Measurements from ENCODE around the gene BCAS3.

BCAS3 gene

DNA sequence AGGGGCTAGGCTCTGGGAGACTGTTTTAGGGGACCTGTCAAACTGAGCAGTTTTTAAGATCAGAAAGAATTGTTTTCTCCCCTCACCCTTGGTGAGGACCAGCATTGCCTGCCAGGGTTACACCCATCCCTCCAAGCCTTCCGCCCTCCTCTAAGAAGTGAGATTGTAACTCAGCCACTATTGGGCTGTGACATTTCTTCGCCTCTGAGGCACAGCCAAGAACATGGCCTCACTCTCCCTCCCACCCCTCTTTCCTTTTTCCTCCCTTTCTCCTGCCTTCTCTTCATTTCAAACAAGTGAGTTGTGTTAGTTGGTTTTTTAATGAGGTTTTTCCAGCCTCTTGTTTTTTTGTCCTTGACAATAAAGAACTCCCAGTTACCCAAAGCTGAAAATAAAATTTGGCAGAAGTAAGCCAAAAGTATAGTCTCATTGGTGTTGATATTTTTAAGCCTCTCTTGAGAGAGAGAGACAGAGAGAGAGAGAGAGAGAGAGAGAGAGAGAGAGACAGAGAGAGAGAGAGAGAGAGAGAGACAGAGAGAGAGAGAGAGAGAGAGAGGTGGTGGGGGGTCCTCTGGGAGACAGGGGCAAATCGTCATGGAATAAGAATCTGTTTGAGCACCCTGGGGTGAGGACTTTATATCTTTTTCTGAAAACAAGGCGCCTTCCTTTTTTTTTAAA, 644.8 kb downstream of the BCAS3 start:
- DNase-seq (ENCODE audit: insufficient read length, low spot score) = no peak
- FAIRE-seq = no peak

- no peak for FAIRE-seq
- no peak for DNase-seq (ENCODE audit: insufficient read length, low spot score)
These were observed 645.6 kb downstream of the BCAS3 start for GRCh38 chr17:61323003-61323908.

DNA sequence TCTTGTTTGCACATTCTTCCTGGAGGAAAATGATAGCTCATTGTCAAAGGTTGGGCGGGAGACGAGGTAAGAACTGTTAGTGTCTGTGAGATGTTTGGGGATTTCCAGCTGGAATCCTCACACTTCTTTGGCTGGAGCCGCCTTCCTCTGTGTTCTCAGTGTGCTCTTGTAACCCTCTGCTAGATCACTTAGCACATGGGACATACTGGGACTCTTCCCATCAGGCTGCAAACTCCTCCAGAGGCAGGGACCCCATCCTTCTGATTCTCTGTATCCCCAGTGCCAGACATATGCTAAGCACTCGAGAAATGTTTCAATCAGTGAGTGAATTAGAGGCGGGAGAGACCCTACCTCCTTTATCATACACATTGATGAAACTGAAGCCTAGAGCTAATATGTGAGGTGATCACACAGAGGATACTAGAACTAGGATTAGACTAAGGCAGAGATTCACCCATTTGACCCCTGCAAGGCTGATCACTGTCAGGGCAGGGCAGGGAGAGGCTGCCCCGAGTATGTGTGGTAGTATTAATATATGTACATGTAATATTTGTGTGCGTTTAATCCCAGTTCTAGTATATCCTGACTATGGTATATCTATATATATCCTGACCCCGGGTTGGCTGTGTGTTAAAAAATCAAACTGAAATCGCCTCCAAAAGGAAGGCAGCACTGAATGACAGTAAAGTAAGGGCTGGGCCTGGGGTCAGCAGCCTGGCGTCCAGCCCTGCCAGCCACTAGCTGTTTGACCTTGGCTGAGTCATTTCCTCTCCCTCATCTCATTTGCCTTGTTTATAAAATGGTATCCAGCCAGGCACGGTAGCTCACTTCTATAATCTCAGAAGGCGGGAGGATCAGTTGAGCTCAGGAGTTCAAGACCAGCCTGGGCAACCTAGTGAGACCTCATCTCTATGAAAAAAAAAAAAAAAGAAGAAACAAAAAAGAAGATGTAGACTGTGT, 646.5 kb downstream of the BCAS3 start:
- FAIRE-seq (no peak), DNase-seq (ENCODE audit: insufficient read length, low spot score) (no peak)

DNA sequence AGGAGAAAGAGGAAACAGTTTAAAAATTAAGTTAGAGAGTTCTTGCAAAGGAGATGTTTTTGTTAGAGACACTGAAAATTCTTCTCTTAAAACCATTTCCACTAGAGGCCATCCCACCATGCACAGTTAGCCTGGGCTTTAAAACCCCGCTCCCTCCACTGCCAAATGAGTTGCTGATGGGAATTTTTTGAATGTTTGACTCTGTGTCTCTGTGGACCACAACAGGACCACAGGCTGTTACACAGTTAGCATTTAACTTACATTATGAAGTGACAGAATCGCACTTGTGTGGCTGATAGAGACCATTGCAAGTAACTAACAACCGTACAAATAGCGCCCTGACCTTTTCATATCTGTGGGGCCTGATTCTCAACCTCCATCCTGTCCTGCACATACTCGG, 647.3 kb downstream of the BCAS3 start:
- DNase-seq (ENCODE audit: insufficient read length, low spot score) = no peak
- peak; percentile 46 for FAIRE-seq

- no peak for DNase-seq (ENCODE audit: insufficient read length, low spot score)
- FAIRE-seq = peak; percentile 31
These were observed 647.9 kb downstream of the BCAS3 start for GRCh38 chr17:61325382-61326073.

GRCh38 chr17:61326330-61326729, 648.7 kb downstream of the BCAS3 start:
- no peak for DNase-seq (ENCODE audit: insufficient read length, low spot score)
- peak; percentile 76 for FAIRE-seq

GRCh38 chr17:61328351-61328750, 650.7 kb downstream of the BCAS3 start:
- FAIRE-seq (no peak), DNase-seq (ENCODE audit: insufficient read length, low spot score) (no peak)

DNA sequence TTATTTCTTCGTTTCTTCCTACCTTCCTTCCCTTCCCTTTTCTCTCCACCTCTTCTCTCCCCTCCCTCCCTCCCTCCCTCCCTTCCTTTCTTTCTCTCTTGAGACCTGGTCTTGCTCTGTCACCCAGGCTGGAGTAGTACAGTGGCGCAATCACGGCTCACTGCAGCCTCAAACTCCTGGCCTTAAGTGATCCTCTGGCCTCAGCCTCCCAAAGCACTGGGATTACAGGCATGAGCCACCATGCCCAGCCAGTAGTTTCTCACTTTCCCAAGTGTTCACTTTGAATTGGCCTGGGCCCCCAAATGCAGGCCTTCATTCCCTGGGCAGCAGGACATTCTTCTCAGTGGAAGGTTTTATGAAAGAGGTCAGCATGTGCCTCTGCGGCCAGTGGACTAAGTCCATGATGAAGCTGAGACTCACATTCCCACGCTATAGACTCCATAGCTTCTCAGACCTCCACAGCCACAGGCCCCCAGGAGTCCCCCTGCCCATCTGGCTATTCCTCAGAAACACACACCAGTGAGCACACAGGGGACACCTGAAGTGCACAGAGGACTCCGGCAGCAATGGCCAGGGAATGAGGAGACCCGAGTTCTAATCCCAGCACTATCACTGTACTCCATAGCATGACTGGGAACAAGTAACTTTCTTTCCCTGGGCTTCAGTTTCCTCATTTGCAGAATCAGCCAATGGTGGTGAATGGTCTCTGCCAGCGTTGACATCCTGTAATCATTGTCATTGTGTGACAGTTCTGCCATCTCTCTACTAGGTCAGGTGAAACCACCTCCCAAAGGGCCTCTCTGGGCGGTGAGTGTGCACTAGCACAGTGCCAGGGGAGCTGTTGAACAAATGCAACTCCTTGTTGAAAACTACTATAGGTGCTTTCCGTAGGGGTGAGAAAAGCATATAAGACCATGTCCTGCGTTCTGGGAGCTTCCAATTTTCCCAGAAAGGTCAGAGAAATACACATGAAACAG, 652.8 kb downstream of the BCAS3 start:
- DNase-seq (ENCODE audit: insufficient read length, low spot score) (no peak), FAIRE-seq (no peak)

DNA sequence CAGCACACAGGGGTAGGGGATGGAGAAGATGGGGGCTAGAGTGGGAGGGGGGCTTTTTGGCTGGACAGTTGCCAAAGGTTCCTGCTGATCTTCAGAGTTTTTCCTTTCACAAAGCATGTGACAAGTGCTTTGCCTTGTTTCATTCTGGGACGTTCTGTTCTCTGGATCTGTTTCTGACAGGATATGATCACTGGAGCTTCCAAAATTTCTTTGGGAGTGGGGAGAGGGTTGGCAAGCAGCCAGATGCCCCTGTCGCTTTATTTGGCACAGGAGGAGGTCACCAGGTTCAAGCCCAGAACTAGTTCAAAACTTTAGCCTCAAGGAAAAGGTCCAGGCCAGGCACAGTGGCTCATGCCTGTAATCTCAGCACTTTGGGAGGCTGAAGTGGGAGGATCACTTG, 653.5 kb downstream of the BCAS3 start:
- DNase-seq (ENCODE audit: insufficient read length, low spot score) (no peak), FAIRE-seq (no peak)

DNA sequence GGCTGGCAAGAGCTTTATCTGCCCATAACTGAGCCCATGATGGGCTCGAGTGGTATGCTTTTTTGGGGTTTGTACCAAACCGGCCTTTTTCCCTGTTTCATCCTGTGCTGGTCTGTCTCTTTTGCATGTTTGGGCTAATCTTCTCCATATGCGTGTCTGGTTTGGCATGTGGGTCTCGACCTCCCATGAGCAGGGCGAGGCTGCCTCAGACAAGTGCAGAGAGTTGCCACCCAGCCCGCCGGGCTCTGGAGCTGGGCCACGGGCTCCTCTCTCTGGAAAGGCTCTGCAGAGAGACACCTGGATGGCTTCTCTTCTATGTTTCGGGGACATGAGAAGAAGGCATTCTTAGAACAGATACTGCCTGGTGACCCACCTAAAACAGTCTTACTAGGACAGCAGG, 654.2 kb downstream of the BCAS3 start:
- no peak for DNase-seq (ENCODE audit: insufficient read length, low spot score)
- FAIRE-seq = no peak

GRCh38 chr17:61333136-61333535, 655.5 kb downstream of the BCAS3 start:
- no peak for DNase-seq (ENCODE audit: insufficient read length, low spot score)
- FAIRE-seq = no peak

DNA sequence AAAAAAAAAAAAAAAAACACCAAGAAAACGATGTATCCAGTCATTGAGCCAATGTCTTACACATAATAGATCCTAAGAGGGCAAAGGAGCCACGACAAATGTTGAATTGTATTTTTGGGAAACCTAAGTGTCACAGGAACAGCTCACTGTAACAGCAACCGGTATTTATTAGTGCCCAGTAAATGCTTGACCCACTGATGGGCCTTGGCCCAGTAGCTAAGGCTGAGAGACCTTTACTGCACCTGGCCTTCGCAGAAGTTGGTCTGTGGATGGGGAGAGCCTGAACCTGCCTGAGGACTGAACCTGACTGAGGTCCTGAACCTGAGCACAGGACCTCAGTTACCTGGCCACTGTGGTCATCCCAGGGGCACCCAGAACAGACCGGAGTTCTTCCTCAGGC, 657.0 kb downstream of the BCAS3 start:
- FAIRE-seq (peak; percentile 62), DNase-seq (ENCODE audit: insufficient read length, low spot score) (no peak)

GRCh38 chr17:61335105-61335844, 657.6 kb downstream of the BCAS3 start:
- DNase-seq (ENCODE audit: insufficient read length, low spot score) = no peak
- FAIRE-seq = peak; percentile 67

DNA sequence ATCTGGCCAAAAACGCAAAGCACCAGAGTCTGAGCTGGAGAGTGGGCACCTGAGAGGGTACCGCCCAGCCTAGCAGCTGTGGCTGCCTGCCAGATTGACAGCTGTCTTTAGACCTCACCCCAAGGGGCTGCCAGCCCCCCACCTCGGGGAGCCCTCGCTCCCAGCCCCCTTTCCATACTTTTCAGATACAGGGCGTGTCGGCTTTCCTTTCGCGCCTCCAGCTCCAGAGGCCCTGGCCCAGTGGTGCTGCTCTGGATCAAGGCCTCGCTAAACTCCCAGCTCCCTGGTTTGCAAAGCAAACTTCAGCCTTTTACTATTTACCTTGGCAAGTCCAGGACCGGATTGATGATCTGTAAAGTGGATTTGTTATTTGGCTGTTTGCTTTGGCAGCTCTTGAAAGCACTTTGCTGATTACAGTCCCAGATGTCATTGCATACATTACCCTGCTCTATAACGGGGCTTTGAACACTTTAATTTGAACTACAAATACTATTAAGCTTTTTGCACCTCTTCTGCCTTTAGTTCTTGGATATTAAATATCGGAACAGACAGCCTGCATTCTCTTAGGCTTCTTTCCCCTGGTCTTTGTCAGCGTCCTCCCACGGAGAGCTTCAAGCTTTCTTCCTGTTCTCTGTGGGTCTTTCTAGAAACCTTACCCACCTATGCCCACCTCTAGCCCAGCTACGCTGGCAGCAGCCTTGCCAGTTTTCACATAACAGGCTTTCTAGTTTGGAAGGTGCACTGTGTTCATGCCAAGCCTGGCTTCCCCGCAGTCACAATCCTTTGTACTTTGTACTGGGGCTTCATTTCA, 658.4 kb downstream of the BCAS3 start:
- no peak for DNase-seq (ENCODE audit: insufficient read length, low spot score)
- peak; percentile 36 for FAIRE-seq

DNA sequence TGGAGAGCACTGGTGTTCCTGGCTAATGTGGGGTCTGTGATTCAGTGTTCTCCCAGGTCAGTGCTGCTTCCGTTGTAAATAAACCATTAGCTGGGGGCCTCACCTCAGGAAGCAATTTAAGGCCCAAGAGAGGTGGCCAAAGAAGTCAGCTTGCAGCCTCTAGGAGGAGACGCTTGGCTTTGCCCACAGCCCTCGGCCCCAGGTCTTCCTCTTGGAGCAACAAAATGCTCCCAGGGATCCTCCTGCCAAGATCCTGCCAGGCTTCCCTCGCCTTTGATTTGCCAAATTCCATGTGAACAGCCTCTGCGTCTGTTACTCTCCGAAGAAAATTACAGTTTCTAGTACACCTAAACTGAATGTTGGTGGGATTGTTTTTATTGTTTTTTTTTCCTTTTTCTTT, 659.6 kb downstream of the BCAS3 start:
- DNase-seq (ENCODE audit: insufficient read length, low spot score) (no peak), FAIRE-seq (no peak)

- FAIRE-seq = peak; percentile 94
- peak; percentile 87 for DNase-seq (ENCODE audit: insufficient read length, low spot score)
These were observed 660.5 kb downstream of the BCAS3 start for GRCh38 chr17:61338000-61338798.

Data from HTR-8/SVneo (cell line).